CD14-positive monocyte (primary cell): Measurements from ENCODE around the gene RETREG2. TPM values are rescaled to one million over a fixed set of nuclear protein-coding genes. Genes with fewer than 3 reads are reported as not detected.
"Not testable (repeated sequence)": the region's sequence is repeated elsewhere in the genome, so short reads cannot be mapped to it uniquely, and the experiment has no call there.

Experiments used
- DNase-seq, 3 donors: peaks; one replicate each; pipeline ENCODE4 v3.0.0-alpha.2; 2011 to 2022
- H2AFZ ChIP-seq: 2 replicates; pipeline ENCODE4 v1.6.0; 2012; ENCODE audit warnings: mild to moderate bottlenecking, low read depth, low read length, inconsistent platforms; ENCODE audit not compliant: insufficient read depth, poor library complexity, severe bottlenecking
- H3K27ac ChIP-seq, 2 donors: 1 replicate in 1 of 2; 2 replicates in 1 of 2; pipeline ENCODE4 v1.5.1; 2012 to 2013; ENCODE audit warnings: low read length in 2 of 2, control low read depth in 1 of 2, inconsistent platforms in 1 of 2, low read depth in 1 of 2, mild to moderate bottlenecking in 1 of 2
- H3K27me3 ChIP-seq, 2 donors: one replicate each; pipeline versions ENCODE4 v1.6.0 to v1.6.1; 2011 to 2013; ENCODE audit warnings: low read length in 2 of 2; ENCODE audit not compliant: control insufficient read depth in 2 of 2, insufficient read depth in 2 of 2
- H3K36me3 ChIP-seq, 2 donors: replicated peaks in 1 of 2; 1 replicate in 1 of 2; 2 replicates in 1 of 2; pipeline versions ENCODE4 v1.5.1 to v1.6.1; 2012 to 2013; ENCODE audit warnings: low read length in 2 of 2, control low read depth in 1 of 2, inconsistent platforms in 1 of 2, mild to moderate bottlenecking in 1 of 2; ENCODE audit not compliant: insufficient read depth in 2 of 2, control insufficient read depth in 1 of 2
- H3K4me1 ChIP-seq, 2 donors: 1 replicate in 1 of 2; 2 replicates in 1 of 2; pipeline versions ENCODE4 v1.5.1 to v1.6.1; 2012 to 2013; ENCODE audit warnings: low read length in 2 of 2, control low read depth in 1 of 2, inconsistent platforms in 1 of 2, mild to moderate bottlenecking in 1 of 2, moderate library complexity in 1 of 2; ENCODE audit not compliant: insufficient read depth in 2 of 2, control insufficient read depth in 1 of 2
- H3K4me2 ChIP-seq: replicated peaks from 2 replicates; pipeline ENCODE3; 2012; ENCODE audit warnings: low read length, moderate library complexity, mild to moderate bottlenecking; ENCODE audit not compliant: poor library complexity, severe bottlenecking; ENCODE audit errors: extremely low read depth
- H3K4me3 ChIP-seq, 3 experiments: fragments of 200-600 bp in 1 of 3; sonication (generic) in 1 of 3; replicated peaks in 1 of 3; 1 replicate in 2 of 3; 2 replicates in 1 of 3; pipeline ENCODE4 v1.5.1; 2011 to 2013; ENCODE audit warnings: low read length in 3 of 3, mild to moderate bottlenecking in 3 of 3, control low read depth in 2 of 3, low read depth in 2 of 3, inconsistent platforms in 1 of 3, moderate library complexity in 1 of 3
- H3K79me2 ChIP-seq: 2 replicates; pipeline ENCODE4 v1.6.0; 2012; ENCODE audit warnings: mild to moderate bottlenecking, control low read depth, inconsistent platforms, low read length, moderate library complexity; ENCODE audit not compliant: insufficient read depth
- H3K9ac ChIP-seq: 2 replicates; pipeline ENCODE4 v1.6.0; 2017; ENCODE audit warnings: low read length, mild to moderate bottlenecking; ENCODE audit not compliant: insufficient read depth, poor library complexity, severe bottlenecking
- H3K9me3 ChIP-seq, 2 donors: replicated peaks in 1 of 2; 1 replicate in 1 of 2; 2 replicates in 1 of 2; pipeline versions ENCODE4 v1.5.1 to v1.6.1; 2012 to 2013; ENCODE audit warnings: low read length in 2 of 2, control low read depth in 1 of 2; ENCODE audit not compliant: control insufficient read depth in 1 of 2, insufficient read depth in 1 of 2
- H4K20me1 ChIP-seq: 2 replicates; pipeline ENCODE4 v1.6.0; 2012; ENCODE audit warnings: mild to moderate bottlenecking, low read length, control low read depth, moderate library complexity; ENCODE audit not compliant: insufficient read depth
- H3K27ac Mint-ChIP-seq, 7 donors: one replicate each; pipeline ENCODE4 v1.8.0; 2020; ENCODE audit warnings: mild to moderate bottlenecking in 7 of 7, mixed read lengths in 7 of 7, moderate library complexity in 6 of 7, inconsistent platforms in 2 of 7
- H3K27me3 Mint-ChIP-seq, 3 donors: one replicate each; pipeline ENCODE4 v1.8.0; 2021 to 2022; ENCODE audit warnings: low read depth in 3 of 3, mild to moderate bottlenecking in 3 of 3, mixed read lengths in 3 of 3, moderate library complexity in 3 of 3, inconsistent platforms in 1 of 3
- H3K36me3 Mint-ChIP-seq, 2 donors: one replicate each; pipeline ENCODE4 v1.8.0; 2020; ENCODE audit warnings: mixed read lengths in 2 of 2, inconsistent platforms in 1 of 2, mild to moderate bottlenecking in 1 of 2
- H3K4me1 Mint-ChIP-seq: one replicate; pipeline ENCODE4 v1.8.0; 2020; ENCODE audit warnings: mild to moderate bottlenecking, mixed read lengths
- H3K4me3 Mint-ChIP-seq, 2 donors: one replicate each; pipeline ENCODE4 v1.8.0; 2020; ENCODE audit warnings: mild to moderate bottlenecking in 2 of 2, mixed read lengths in 2 of 2, moderate library complexity in 1 of 2
- H3K9me3 Mint-ChIP-seq, 7 donors: one replicate each; pipeline ENCODE4 v1.8.0; 2020 to 2022; ENCODE audit warnings: mixed read lengths in 7 of 7, mild to moderate bottlenecking in 6 of 7, moderate library complexity in 6 of 7, inconsistent platforms in 2 of 7
- WGBS: methylation state at CpG from one replicate; pipeline ENCODE4 v1.1.5; 2013; ENCODE audit warnings: missing lambda C conversion rate; ENCODE audit not compliant: insufficient coverage; 5-methylcytosine and 5-hydroxymethylcytosine counted together
- intact Hi-C, 2 donors: fragments of 100-400 bp; cut with micrococcal nuclease; formaldehyde crosslinking; loops; one replicate each; pipeline versions ENCODE4 v1.15.0 to v1.15.1; 2023
- polyA plus RNA-seq, 3 donors: library from polyadenylated mRNA; depleted of rRNA in 1 of 3; unstranded in 2 of 3; stranded (reverse) in 1 of 3; fragments of 300-500 nt in 2 of 3; fragments of >200 nt in 1 of 3; fragmentation: Illumina TruSeq in 2 of 3; gene quantifications; 1 replicate in 2 of 3; 2 replicates in 1 of 3; pipeline ENCODE4 v1.2.3, GENCODE V29; 2012 to 2021
- TF ChIP-seq, protein P1 (sequence below): fragments of 200-600 bp; IDR thresholded peaks from one replicate; pipeline ENCODE4 v1.8.0; 2022; ENCODE audit warnings: antibody characterized with exemption, mild to moderate bottlenecking

The RETREG2 gene
- polyA plus RNA-seq, 3 donors, result 37.7 to 60.9 (median 39.4) TPM

DNA sequence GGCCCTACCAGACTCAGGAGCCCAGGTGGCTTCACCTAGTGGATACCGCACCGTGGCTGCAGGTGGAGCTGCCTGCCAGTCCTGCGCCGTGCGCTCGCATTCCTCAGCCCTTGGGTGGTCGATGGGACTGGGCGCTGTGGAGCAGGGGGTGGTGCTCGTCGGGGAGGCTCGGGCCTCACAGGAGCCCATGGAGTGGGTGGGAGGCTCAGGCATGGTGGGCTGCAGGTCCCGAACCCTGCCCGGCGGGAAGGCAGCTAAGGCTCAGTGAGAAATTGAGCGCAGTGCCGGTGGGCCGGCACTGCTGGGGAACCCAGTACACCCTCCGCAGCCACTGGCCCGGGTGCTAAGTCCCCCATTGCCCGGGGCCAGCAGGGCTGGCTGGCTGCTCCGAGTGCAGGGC lies 23.3 kb downstream of the RETREG2 start:
- H3K4me1 ChIP-seq, H3K9me3 ChIP-seq, H3K4me3 ChIP-seq, DNase-seq, H3K27ac Mint-ChIP-seq, H3K27me3 ChIP-seq, H3K27ac ChIP-seq, H3K36me3 ChIP-seq, H3K79me2 ChIP-seq, H3K9ac ChIP-seq, H3K36me3 Mint-ChIP-seq, H3K4me2 ChIP-seq, H4K20me1 ChIP-seq, H3K4me1 Mint-ChIP-seq, H3K4me3 Mint-ChIP-seq, H2AFZ ChIP-seq, H3K9me3 Mint-ChIP-seq, intact Hi-C loops: not testable (repeated sequence)
- peaks cover 3 to 14% (median 14%) of the 10 kb centered on the region in 3 donors for H3K27me3 Mint-ChIP-seq
- 86% methylated on average over 7 of the region's 21 CpGs for WGBS

DNA sequence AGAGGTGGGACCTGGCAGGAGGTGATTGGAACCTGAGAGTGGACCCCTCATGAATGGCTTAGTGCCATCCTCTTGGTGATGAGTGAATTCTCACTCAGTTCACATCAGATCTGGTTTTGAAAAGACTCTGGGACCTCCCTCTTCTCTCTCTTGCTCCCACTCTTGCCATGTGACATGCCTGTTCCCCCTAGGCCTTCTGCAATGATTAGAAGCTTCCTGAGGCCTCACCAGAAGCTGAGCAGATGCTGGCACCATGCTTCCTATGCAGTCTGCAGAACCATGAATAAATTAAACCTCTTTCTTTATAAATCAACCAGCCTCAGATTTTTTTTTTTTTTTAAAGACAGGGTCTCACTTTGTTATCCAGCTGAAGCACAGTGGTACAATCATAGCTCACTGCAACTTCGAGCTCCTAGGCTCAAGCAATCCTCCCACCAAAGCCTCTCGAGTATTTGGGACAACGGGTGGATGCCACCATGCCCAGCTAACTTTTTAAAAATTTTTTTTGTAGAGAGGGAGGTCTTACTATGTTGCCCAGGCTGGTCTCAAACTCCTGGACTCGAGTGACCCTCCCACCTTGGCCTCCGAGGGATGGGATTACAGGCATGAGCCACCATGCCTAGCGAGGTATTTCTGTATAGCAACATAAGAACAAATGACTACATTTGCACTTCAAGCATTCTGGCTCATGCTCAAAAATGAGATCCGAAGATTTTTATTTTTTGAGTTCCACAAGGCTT lies 26.5 kb downstream of the RETREG2 start:
- Histone ChIP-seq H3K27me3 (no peaks in the 10 kb centered on the region), H2AFZ (no peak overlapping the region), H3K9ac (no peak overlapping the region), H3K9me3 (peaks cover 0 to 4% of the 10 kb centered on the region in 2 donors), H3K4me1 (peaks cover 17 to 21% of the 10 kb centered on the region in 2 donors), H4K20me1 (peaks cover 10% of the 10 kb centered on the region), H3K36me3 (peaks cover 16 to 20% of the 10 kb centered on the region in 2 donors), H3K4me2 (no peak overlapping the region), H3K27ac (no peak overlapping the region), H3K4me3 (no peak overlapping the region), H3K79me2 (no peaks in the 10 kb centered on the region)
- WGBS, result 86% methylated on average over 1 of the region's 7 CpGs
- TF ChIP-seq, protein P1, sequence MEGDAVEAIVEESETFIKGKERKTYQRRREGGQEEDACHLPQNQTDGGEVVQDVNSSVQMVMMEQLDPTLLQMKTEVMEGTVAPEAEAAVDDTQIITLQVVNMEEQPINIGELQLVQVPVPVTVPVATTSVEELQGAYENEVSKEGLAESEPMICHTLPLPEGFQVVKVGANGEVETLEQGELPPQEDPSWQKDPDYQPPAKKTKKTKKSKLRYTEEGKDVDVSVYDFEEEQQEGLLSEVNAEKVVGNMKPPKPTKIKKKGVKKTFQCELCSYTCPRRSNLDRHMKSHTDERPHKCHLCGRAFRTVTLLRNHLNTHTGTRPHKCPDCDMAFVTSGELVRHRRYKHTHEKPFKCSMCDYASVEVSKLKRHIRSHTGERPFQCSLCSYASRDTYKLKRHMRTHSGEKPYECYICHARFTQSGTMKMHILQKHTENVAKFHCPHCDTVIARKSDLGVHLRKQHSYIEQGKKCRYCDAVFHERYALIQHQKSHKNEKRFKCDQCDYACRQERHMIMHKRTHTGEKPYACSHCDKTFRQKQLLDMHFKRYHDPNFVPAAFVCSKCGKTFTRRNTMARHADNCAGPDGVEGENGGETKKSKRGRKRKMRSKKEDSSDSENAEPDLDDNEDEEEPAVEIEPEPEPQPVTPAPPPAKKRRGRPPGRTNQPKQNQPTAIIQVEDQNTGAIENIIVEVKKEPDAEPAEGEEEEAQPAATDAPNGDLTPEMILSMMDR, result no peak
- intact Hi-C loops, result no loop called here
- no peak for DNase-seq
- Mint-ChIP-seq H3K27me3 (peaks cover 2 to 6% (median 3%) of the 10 kb centered on the region in 3 donors), H3K4me1 (peaks cover 26% of the 10 kb centered on the region), H3K27ac (peak overlapping the region in 1 of 7 donors; percentile 54), H3K36me3 (peaks cover 20 to 21% of the 10 kb centered on the region in 2 donors), H3K9me3 (peaks cover 2 to 8% (median 4%) of the 10 kb centered on the region in 7 donors), H3K4me3 (no peak overlapping the region)
